BE2C (cell line): ENCODE results near the gene GAS2L3.
A peak's percentile ranks its signal among the peaks of the same experiment; 100 is the strongest.

Experiments
- DNase-seq: peaks from one replicate; pipeline ENCODE4 v3.0.0-alpha.2; 2020
- H3K27me3 ChIP-seq: fragments of 250-450 bp; sonication (Bioruptor Pico); 2 replicates; pipeline ENCODE4 v1.5.1; 2020; ENCODE audit warnings: mild to moderate bottlenecking
- H3K36me3 ChIP-seq: fragments of 250-450 bp; sonication (Bioruptor Pico); 2 replicates; pipeline ENCODE4 v1.5.1; 2020; ENCODE audit warnings: mild to moderate bottlenecking
- H3K4me1 ChIP-seq: fragments of 250-450 bp; sonication (Bioruptor Pico); 2 replicates; pipeline ENCODE4 v1.5.1; 2020
- H3K4me3 ChIP-seq: 2 replicates; pipeline ENCODE4 v1.5.1; 2011; ENCODE audit warnings: low read depth, low read length
- H3K9me3 ChIP-seq: fragments of 250-450 bp; sonication (Bioruptor Pico); 2 replicates; pipeline ENCODE4 v1.5.1; 2020
- CTCF ChIP-seq: IDR thresholded peaks from 2 replicates; pipeline ENCODE4 v1.5.1; 2012; ENCODE audit warnings: mild to moderate bottlenecking, low read depth, low read length

Gene GAS2L3

GRCh38 chr12:100672075-100672592 lies 98.7 kb downstream of the GAS2L3 start:
- no peaks in the 10 kb centered on the region for H3K27me3 ChIP-seq
- peaks cover 18% of the 10 kb centered on the region for H3K4me1 ChIP-seq
- peak; percentile 74 for DNase-seq
- TF ChIP-seq CTCF = peak; percentile 78
- no peaks in the 10 kb centered on the region for H3K9me3 ChIP-seq
- no peaks in the 10 kb centered on the region for H3K36me3 ChIP-seq
- H3K4me3 ChIP-seq = no peak overlapping the region

DNA sequence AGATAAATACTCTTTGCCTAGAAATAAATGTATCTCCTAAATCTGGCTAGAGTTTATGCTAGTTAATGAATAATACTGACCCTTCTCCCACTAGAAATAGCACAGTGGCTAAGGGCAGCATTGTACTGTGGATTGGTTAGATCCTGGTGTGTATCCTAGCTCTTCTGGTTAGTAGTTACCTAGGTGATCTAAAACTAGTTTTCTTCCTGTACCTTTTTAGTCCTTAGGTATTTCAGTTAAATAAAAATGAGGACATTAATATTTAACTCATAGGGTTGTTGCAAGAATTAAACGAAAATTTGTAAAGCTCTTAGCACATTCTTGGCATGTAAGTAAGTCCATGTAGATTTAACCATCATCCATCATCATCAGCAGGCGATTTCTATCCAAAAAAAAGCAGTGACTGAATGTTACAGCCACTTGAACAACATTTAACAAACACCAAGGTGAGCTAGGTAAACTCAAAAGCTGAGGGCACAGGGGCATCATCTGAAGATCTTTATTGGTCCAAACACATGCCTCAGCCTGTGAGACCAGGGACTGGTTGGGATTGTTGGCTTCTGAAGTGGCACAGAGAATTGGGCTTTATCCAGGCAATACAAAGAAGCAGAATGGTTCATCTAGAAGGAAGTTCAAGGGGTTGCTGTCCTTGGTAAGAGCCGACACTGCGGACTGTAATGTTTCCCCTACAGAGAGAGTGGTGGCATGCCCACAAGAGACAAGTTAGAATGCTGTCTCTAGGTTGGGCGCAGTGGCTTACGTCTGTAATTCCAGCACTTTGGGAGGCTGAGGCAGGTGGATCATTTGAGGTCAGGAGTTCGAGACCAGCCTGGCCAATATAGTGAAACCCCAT lies 100.8 kb downstream of the GAS2L3 start:
- Histone ChIP-seq H3K4me1 (peaks cover 17% of the 10 kb centered on the region), H3K36me3 (no peaks in the 10 kb centered on the region), H3K9me3 (no peaks in the 10 kb centered on the region), H3K27me3 (no peaks in the 10 kb centered on the region), H3K4me3 (no peak overlapping the region)
- DNase-seq = no peak
- TF ChIP-seq CTCF = no peak
